ENCODE measurements around the gene OXA1L.
"Not testable (repeated sequence)": the region's sequence is repeated elsewhere in the genome, so short reads cannot be mapped to it uniquely, and the experiment has no call there.

OXA1L gene

DNA sequence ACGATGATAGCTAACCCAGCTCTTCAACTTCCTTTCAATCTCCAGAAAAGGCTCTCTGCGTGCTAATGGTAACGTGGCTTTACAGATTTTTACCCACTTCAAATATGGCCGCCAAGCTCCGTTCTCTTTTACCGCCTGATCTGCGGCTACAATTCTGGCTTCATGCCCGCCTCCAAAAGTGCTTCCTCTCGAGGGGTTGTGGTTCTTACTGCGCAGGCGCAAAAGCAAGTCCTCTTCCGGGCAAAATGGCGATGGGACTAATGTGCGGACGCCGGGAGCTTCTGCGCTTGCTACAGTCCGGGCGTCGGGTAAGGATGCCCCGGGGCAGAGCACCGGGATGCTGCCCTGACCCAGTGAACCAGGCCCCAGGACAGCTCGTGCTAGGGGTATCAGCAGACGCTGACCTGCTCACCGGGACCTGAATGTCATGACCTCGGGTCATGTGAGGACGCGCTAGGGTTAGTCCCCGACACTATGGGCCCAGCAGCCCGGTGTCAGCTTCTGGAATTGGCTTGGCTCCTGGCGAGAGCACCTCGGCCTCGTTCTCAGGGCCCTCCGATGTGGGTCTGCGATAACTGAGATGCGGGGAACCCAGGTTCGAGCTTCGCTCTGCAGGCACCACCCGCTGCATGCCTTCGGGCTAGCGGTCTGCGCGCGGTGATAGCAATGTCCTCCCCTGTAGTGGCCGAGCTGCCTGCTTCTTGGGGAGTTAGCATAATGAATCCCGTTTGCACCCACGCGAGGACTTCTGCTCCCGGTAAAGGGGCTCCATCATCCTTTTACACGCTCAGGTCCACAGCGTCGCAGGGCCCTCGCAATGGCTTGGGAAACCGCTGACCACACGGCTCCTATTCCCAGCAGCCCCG lies at the start of gene OXA1L:
TSS of gene OXA1L (plus strand) at position 232 of the 866 bp plus-strand sequence. CDS start at position 246, 14 bp downstream.
- DNase-seq (ENCODE audit: low read depth in 1 of 2, low spot score in 1 of 2) = peak; percentile 88 to 91

DNA sequence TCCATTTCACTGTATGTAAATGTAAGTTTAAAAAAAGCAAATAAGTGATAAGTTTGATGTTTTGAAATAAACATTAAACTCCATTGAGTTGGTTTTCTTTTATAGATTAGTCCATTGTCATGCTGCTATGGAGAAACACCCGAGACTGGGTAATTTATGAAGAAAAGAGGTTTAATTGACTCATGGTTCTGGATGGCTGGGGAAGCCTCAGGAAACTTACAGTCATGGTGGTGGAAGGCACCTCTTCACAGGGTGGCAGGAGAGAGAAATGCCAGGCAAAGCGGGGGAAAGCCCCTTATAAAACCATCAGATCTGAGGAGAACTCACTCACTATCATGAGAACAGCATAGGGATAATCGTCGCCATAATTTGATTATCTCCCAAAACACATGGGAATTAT lies 48.4 kb upstream of the OXA1L start:
- DNase-seq (ENCODE audit: low read depth in 1 of 2, low spot score in 1 of 2) = no peak

DNA sequence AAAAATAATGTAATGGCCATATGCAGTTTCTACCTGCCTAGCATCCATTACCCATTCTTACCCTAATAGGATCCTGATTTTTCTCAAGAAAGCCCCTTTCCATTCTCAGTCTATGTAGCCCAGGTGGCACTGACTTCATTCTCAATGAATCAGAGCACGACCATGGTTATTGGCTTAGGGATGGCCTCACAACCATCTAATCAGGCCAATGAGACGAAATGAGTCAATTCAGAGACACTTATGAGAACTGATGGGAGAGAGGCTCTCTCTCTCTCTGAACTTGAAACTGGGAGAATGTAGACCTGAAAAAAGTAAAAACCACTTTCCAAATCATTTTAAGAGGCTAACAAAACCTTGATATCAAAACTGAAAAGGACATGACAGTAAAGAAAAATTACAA lies 45.3 kb upstream of the OXA1L start:
- DNase-seq (ENCODE audit: low read depth in 1 of 2, low spot score in 1 of 2) = no peak

DNA sequence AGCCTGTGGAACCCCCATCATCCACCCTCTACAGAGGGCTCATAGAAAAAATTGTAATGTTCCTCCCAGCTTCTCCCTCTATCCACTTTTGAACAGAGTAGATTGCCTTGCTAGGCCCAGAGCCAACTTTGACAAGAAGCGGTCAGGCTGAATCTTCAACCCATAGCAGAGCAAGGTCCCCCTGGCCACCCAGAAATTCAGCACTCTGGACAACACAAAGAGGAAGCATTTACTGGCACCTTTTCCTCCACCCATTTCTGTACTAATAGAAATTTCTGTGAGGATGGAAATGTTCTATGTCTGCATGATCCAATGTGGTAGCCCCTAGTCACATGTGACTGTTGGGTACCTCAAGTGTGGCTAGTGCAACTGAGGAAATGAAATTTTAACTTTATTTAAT lies 42.7 kb upstream of the OXA1L start:
- DNase-seq (ENCODE audit: low read depth in 1 of 2, low spot score in 1 of 2) = no peak

DNA sequence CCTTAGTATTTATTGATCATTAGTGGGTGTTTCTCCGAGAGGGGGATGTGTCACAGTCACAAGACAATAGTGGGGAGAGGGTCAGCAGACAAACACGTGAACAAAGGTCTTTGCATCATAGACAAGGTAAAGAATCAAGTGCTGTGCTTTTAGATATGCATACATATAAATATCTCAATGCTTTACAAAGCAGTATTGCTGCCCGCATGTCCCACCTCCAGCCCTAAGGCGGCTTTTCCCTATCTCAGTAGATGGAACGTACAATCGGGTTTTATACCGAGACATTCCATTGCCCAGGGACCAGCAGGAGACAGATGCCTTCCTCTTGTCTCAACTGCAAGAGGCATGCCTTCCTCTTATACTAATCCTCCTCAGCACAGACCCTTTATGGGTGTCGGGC lies 41.6 kb upstream of the OXA1L start:
- not testable (repeated sequence) for DNase-seq (ENCODE audit: low read depth in 1 of 2, low spot score in 1 of 2)

DNA sequence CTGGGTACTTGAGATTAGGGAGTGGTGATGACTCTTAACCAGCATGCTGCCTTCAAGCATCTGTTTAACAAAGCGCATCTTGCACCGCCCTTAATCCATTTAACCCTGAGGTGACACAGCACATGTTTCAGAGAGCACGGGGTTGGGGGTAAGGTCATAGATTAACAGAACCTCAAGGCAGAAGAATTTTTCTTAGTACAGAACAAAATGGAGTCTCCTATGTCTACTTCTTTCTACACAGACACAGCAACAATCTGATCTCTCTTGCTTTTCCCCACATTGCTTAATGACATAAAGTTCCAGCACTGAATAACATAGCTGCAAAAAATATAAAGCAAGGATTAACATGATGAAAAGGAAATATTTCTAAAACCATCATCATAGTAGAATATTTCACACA lies 41.1 kb upstream of the OXA1L start:
- DNase-seq (ENCODE audit: low read depth in 1 of 2, low spot score in 1 of 2) = not testable (repeated sequence)

DNA sequence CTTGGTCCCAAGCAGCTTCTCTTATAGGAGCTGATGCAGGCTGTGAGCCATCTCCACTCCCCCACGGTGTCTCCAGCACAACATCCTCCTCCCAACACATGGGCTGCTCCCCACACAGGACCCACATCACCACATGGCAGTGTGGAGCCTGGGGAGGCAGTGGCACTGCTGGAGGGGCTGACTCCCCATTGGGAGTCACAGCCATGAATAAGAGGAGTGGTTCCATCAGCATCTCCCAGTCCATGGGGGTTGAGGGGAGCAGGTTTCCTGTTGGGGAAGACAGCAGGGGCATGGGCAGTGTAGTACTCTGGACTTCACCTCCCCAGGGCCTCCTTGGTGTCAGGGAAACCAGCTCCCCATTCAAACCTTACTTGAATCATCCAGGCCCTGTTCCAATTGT lies 40.5 kb upstream of the OXA1L start:
- no peak for DNase-seq (ENCODE audit: low read depth in 1 of 2, low spot score in 1 of 2)

DNA sequence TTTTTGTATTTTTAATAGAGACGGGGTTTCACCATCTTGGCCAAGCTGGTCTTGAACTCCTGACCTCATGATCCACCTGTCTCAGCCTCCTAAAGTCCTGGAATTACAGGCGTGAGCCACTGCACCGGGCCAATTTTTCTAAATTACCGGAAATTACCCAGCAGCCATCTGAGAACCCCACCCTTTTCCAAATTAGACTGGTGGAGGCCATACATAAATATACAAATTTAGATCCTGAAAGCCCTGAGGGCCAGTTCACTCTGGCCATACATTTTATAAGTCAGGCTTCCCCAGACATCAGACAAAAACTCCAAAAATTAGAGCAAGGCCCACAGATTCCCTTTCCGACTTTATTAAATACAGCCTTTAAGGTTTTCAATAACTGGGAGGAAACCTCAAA lies 34.4 kb upstream of the OXA1L start:
- DNase-seq (ENCODE audit: low read depth in 1 of 2, low spot score in 1 of 2) = not testable (repeated sequence)

DNA sequence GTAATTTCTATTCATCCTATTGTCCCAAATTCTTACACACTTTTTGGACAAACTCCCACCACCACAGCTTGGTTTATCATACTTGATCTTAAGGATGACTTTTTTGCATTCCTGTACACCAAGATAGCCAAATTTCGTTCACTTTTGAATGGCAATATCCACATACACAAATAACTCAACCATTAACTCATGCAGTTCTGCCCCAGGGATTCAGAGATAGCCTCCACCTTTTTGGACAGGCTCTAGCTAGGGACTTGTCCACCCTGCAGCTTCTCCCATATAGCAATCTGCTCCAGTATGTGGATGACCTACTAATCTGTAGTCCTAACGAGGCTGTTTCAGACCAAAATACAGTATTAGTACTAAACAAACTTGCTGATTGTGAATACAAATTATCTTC lies 32.7 kb upstream of the OXA1L start:
- DNase-seq (ENCODE audit: low read depth in 1 of 2, low spot score in 1 of 2) = no peak

DNA sequence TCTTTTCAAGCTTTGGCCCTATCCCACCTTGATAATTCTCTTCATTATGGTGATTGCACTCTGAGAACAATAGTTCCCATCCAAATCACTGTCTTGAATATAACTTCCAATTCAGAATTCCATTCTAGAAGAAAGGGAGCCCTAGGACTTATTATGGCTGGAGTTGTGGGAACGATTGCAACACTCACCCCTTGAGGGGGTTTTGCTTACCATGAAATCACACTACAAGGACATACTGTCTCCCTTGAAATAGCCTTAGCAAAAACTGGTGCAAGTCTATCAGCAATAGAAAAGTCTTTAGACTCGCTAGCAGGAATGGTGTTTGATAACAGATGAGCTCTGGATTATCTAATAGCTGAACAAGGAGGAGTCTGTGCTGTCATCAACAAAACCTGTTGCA lies 31.4 kb upstream of the OXA1L start:
- DNase-seq (ENCODE audit: low read depth in 1 of 2, low spot score in 1 of 2) = no peak

DNA sequence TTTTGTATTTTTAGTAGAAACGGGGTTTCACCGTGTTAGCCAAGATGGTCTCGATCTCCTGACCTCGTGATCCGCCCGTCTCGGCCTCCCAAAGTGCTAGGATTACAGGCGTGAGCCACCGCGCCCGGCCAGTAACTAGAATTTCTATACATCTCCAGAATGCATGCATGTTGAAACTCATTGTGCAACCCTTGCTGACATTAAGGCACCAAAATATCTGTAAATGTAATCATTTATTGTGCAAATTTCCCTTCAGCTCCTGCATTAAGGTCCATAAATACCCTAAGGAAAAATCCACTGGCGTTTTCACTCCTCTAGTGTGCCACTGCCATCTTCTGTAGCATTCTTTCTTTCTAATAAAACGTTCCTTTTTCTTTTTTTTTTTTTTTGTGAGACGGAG lies 30.1 kb upstream of the OXA1L start:
- not testable (repeated sequence) for DNase-seq (ENCODE audit: low read depth in 1 of 2, low spot score in 1 of 2)

DNA sequence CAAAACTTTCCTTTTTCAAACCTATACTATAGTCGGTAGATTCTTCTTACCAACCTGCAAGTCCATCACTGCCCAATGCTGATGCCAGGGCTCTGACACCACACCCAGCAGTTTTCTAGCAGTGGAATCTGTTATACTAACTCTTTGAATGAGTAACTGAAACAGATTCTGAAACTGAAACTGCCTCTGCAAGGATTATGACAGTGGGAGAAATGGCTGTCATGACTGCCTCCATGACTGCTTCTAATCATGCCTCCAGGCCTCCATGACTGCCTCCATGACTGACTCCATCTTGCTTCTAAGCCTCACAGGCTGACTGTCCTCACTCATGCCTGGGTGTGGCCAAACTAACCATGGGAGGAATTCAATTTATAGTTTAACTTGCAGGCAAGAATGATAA lies 29.4 kb upstream of the OXA1L start:
- no peak for DNase-seq (ENCODE audit: low read depth in 1 of 2, low spot score in 1 of 2)

DNA sequence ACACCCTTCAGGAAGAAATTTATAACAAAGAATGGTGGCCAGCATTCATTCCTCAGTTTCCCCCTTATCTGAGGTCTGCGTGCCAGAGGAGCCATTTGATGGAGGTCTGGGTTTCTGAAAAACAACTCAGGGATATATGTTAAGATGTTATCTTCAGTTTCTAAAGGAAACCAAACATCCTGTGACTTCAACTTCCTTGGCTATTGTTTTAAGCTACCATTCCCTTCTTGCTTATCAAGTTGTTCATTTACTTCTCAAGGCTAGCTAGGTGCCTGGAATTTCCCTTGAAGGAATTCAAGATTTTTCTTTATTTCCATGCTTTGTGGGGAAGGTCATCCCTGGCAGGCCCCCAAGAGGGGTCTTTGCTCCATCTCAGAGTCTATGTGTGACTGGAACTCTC lies 27.1 kb upstream of the OXA1L start:
- DNase-seq (ENCODE audit: low read depth in 1 of 2, low spot score in 1 of 2) = no peak

DNA sequence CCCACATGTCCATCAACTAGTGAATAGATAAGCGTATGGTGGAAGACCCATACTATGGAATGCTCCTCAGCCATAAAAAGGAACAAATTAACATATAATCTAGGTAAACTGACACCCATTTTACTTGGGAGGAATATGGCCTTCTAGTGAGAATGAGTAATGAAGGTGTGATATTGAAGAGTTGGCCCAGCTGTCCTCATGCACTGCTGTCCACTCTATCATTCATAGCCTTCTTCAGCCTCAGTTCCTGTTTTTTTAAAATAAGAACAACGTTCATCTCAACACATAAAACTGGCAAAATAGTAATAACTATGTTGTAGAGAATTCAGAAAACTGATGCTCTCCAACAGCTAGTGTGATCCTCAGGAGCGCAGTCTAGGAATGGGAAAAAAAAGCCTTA lies 26.5 kb upstream of the OXA1L start:
- DNase-seq (ENCODE audit: low read depth in 1 of 2, low spot score in 1 of 2) = no peak

DNA sequence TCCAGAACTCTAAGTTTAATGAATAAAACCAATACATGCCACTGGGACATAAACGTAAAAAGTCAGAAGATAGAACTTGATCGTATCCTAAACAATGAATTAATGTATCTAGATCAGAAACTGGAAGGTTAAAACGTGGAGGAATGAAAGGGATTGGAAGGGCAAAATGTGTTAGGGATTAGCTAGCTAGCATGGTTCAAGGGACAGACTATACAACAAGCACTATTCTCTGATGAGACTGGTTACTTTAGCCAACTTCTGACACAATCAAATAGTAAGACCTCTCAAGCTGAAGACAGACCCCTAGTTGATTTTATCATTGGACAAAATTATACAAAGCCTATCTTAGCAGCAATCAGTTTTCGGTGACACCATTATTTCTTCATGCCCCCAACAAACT lies 18.7 kb upstream of the OXA1L start:
- DNase-seq (ENCODE audit: low read depth in 1 of 2, low spot score in 1 of 2) = no peak

DNA sequence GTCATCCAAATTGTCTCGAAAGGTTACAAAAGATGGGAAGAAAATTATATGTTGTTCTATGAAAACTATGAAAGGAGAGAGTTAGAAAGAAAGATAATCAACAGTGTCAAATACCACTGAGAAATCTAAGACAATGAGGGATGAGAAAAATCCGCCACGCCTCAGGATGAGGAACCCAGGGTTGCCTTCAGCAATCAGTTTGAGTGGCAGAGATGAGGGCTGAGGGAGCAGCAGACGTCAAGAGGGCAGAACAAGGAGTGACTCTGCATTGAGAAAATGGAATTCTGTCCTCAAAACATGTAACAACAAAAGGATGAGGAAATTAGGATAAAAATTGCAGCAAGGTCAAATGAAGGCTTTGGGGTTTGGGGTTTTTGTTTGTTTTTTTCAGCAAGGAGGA lies 18.3 kb upstream of the OXA1L start:
- no peak for DNase-seq (ENCODE audit: low read depth in 1 of 2, low spot score in 1 of 2)

DNA sequence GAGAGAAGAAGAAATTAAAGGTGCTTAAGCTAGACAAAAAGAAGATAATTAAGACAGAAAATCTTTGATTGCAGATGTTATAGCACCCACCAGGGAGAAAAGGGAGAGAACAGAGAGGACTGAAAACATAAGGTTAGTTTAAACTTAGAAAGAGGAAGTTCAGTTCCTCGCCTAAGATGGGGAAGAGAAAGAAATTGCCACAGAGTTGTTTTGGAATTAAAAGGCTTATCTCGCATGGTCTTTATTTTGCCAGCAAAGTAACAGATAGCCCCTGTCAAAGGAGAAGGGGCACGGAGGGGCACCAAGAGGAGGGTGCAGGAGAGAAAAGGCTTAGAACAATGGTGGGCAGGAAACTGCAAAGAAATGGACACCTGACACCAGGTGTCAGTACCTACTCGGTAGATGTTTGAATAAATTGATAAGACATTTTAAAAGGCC lies 17.8 kb upstream of the OXA1L start:
- DNase-seq (ENCODE audit: low read depth in 1 of 2, low spot score in 1 of 2) = no peak

DNA sequence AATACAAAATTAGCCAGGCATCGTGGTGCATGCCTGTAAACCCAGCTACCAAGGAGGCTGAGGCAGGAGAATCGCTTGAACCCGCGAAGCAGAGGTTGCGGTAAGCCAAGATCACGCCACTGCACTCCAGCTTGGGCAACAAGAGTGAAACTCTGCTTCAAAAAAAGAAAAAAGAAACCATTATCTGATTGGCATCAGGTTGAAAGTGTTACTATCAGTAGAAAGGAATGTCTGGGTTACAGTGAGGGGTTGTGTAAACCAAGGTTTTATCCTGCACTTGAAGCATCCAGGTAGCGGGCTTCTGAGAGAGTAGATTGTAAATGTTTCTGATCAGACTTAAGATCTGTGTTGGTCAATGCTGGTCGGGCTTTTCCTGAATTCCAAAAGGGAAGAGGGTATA lies 14.1 kb upstream of the OXA1L start:
- DNase-seq (ENCODE audit: low read depth in 1 of 2, low spot score in 1 of 2) = no peak

DNA sequence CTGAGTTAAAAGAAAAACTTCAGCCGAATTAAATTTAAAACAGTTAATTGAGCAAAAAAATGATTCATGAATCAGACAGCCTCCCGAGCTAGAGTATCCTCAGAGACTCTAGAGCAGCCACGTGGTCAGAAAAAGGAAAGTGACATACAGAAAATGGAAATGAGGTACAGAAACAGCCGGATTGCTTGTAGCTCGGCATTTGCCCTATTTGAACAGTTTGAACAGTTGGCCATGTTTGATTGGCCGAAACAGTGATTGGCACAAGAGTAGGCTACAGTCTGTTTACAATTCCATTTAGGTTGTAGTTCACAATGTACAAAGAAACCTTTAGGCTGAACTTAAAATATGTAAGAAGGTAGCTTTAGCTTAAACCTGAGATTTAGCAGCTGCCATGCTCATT lies 12.9 kb upstream of the OXA1L start:
- no peak for DNase-seq (ENCODE audit: low read depth in 1 of 2, low spot score in 1 of 2)

DNA sequence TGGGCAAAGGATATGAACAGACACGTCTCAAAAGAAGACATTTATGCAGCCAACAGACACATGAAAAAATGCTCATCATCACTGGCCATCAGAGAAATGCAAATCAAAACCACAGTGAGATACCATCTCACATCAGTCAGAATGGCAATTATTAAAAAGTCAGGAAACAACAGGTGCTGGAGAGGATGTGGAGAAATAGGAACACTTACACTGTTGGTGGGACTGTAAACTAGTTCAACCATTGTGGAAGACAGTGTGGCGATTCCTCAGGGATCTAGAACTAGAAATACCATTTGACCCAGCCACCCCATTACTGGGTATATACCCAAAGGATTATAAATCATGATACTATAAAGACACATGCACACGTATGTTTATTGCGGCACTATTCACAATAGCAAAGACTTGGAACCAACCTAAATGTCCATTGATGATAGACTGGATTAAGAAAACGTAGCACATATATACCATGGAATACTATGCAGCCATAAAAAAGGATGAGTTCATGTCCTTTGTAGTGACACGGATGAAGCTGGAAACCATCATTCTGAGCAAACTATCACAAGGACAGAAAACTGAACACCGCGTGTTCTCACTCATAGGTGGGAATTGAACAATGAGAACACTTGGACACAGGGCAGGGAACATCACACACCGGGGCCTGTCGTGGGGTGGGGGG lies 8.4 kb upstream of the OXA1L start:
- not testable (repeated sequence) for DNase-seq (ENCODE audit: low read depth in 1 of 2, low spot score in 1 of 2)

DNA sequence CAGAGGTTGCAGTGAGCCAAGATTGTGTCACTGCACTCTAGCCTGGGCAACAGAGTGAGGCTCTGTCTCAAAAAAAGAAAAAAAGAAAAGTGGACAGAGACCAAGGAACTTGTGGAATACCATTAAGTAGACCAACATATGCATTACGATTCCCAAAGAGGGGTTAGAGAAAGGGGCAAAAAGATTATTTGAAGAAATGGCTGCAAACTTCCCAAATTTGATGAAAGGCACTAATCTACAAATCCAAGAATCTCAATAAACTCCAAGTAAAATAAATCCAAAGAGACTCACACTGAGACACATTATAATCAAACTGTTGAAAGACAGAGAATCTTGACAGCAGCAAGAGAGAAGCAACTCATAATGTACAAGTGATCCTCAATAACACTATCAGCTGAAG lies 4.8 kb upstream of the OXA1L start:
- DNase-seq (ENCODE audit: low read depth in 1 of 2, low spot score in 1 of 2) = no peak

DNA sequence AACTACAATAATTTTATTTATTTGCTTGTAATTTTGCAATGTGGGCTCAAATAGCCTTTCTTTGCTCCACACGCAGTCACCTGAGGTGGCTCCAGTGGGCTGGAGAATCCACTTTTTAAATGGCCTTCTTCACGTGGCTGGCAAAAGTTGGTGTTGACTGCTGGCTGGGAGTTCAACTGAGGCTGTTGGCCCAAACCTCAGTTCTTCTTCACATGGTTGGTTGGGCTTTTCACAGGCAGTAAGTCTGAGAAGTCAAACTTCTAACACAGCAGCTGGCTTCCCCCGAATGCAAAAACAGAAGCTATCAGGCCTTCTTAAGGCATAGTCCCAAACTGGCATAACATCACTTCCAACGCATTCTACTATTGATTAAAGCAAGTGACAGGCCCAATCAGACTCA lies 2.1 kb upstream of the OXA1L start:
- DNase-seq (ENCODE audit: low read depth in 1 of 2, low spot score in 1 of 2) = no peak

DNA sequence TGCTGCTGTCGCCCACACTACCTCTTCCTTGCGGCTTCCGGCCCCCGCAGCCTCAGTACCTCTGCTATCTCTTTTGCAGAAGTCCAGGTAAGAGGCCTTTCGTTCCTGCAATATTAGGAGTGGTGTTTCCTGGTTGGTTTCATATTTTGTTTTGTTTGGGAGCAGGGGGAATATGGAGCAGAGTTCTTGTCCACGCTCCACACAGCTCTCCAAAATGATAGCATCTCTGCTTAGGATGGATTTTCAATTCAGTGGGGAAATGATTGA lies 768 bp downstream of the OXA1L start:
- DNase-seq (ENCODE audit: low read depth in 1 of 2, low spot score in 1 of 2) = no peak
